HFF-Myc (cell line): Measurements from ENCODE around the gene ZBP1.
"Not testable (repeated sequence)": the region's sequence is repeated elsewhere in the genome, so short reads cannot be mapped to it uniquely, and the experiment has no call there.

Source experiments
- DNase-seq: peaks from one replicate; pipeline ENCODE4 v3.0.0-alpha.2; 2011; ENCODE audit warnings: low read depth; ENCODE audit errors: extremely low read depth
- H3K4me3 ChIP-seq: replicated peaks from 2 replicates; pipeline ENCODE4 v1.5.1; 2011; ENCODE audit warnings: low read depth, mild to moderate bottlenecking, control low read depth, low read length
- CTCF ChIP-seq: IDR thresholded peaks from 2 replicates; pipeline ENCODE4 v1.5.1; 2012; ENCODE audit warnings: mild to moderate bottlenecking, low read depth, low read length, control low read depth; ENCODE audit errors: missing control alignments

Gene ZBP1

GRCh38 chr20:57633945-57634491 is 13.8 kb upstream of the ZBP1 start:
- DNase-seq: no peak
- H3K4me3 ChIP-seq: no peak overlapping the region
- TF ChIP-seq CTCF: no peak

GRCh38 chr20:57632286-57632685 is 12.1 kb upstream of the ZBP1 start:
- no peak overlapping the region for H3K4me3 ChIP-seq
- no peak for DNase-seq
- TF ChIP-seq CTCF: no peak

- no peak for TF ChIP-seq CTCF
- no peak for DNase-seq
Observed at GRCh38 chr20:57630061-57630460, 9.8 kb upstream of the ZBP1 start.

GRCh38 chr20:57629491-57629901 is 9.3 kb upstream of the ZBP1 start:
- H3K4me3 ChIP-seq, DNase-seq: not testable (repeated sequence)

More at GRCh38 chr20:57630061-57630460, 9.8 kb upstream of the ZBP1 start:
- no peak overlapping the region for H3K4me3 ChIP-seq

- DNase-seq, H3K4me3 ChIP-seq: not testable (repeated sequence)
Observed at GRCh38 chr20:57628962-57629308, 8.7 kb upstream of the ZBP1 start.

- TF ChIP-seq CTCF: no peak
- peak; percentile 50 for DNase-seq
- no peak overlapping the region for H3K4me3 ChIP-seq
Observed at GRCh38 chr20:57628047-57628961, 8.1 kb upstream of the ZBP1 start.

GRCh38 chr20:57627339-57627738 is 7.1 kb upstream of the ZBP1 start:
- DNase-seq: no peak
- no peak for TF ChIP-seq CTCF

GRCh38 chr20:57625978-57626377 is 5.8 kb upstream of the ZBP1 start:
- no peak for TF ChIP-seq CTCF
- no peak overlapping the region for H3K4me3 ChIP-seq
- DNase-seq: no peak

More at GRCh38 chr20:57627339-57627738, 7.1 kb upstream of the ZBP1 start:
- no peak overlapping the region for H3K4me3 ChIP-seq
